ENCODE data around the gene SEC16A.
A peak's percentile ranks its signal among the peaks of the same experiment; 100 is the strongest.

SEC16A gene

GRCh38 chr9:136486823-136487620, 4.2 kb upstream of the SEC16A start:
- no peak for DNase-seq

- no peak for DNase-seq
Observed at GRCh38 chr9:136486131-136486530, 3.3 kb upstream of the SEC16A start.

GRCh38 chr9:136485049-136486045, 2.5 kb upstream of the SEC16A start:
- DNase-seq, result peak; percentile 71

- no peak for DNase-seq
Observed at GRCh38 chr9:136484153-136485048, 1.6 kb upstream of the SEC16A start.

GRCh38 chr9:136483589-136484152, 831 bp upstream of the SEC16A start:
- DNase-seq, result peak; percentile 84

GRCh38 chr9:136482046-136482792, 621 bp downstream of the SEC16A start:
- no peak for DNase-seq

- DNase-seq, result no peak
Observed at GRCh38 chr9:136481558-136481957, 1.3 kb downstream of the SEC16A start.

- no peak for DNase-seq
Observed at GRCh38 chr9:136476369-136477150, 6.3 kb downstream of the SEC16A start.

- no peak for DNase-seq
Observed at GRCh38 chr9:136474974-136475865, 7.6 kb downstream of the SEC16A start.

GRCh38 chr9:136474021-136474640, 8.7 kb downstream of the SEC16A start:
- DNase-seq, result no peak

- DNase-seq, result no peak
Observed at GRCh38 chr9:136473354-136473721, 9.5 kb downstream of the SEC16A start.

- no peak for DNase-seq
Observed at GRCh38 chr9:136472640-136473353, 10.0 kb downstream of the SEC16A start.

- DNase-seq, result no peak
Observed at GRCh38 chr9:136471802-136472487, 10.9 kb downstream of the SEC16A start.

- DNase-seq, result no peak
Observed at GRCh38 chr9:136470792-136471469, 11.9 kb downstream of the SEC16A start.

GRCh38 chr9:136470356-136470755, 12.5 kb downstream of the SEC16A start:
- no peak for DNase-seq

GRCh38 chr9:136467766-136468165, 15.1 kb downstream of the SEC16A start:
- DNase-seq, result no peak

GRCh38 chr9:136466155-136466541, 16.7 kb downstream of the SEC16A start:
- DNase-seq, result no peak
